ENCODE data around the gene EFNA3. TPM values are rescaled to one million over a fixed set of nuclear protein-coding genes. Genes with fewer than 3 reads are reported as not detected.

Gene EFNA3
- total RNA-seq, 1 donor from 2014 or later: 1.2 TPM

Other genes with a start within 250 kb of the EFNA3 start
- 2.8 TPM for gene KCNN3, start 208.6 kb upstream of the EFNA3 start, total RNA-seq
- gene PMVK, start 142.1 kb upstream of the EFNA3 start, total RNA-seq: 30.9 TPM
- 49.1 TPM for gene PBXIP1, start 122.7 kb upstream of the EFNA3 start, total RNA-seq
- gene PYGO2, start 117.1 kb upstream of the EFNA3 start, total RNA-seq: 16.9 TPM
- 70.5 TPM for gene SHC1, start 108.1 kb upstream of the EFNA3 start, total RNA-seq
- 16.0 TPM for gene CKS1B, start 104.2 kb upstream of the EFNA3 start, total RNA-seq
- gene FLAD1, start 95.5 kb upstream of the EFNA3 start, total RNA-seq: 22.2 TPM
- not detected for gene LENEP, start 85.3 kb upstream of the EFNA3 start, total RNA-seq
- gene ZBTB7B, start 76.0 kb upstream of the EFNA3 start, total RNA-seq: 41.9 TPM
- 0.51 TPM for gene DCST2, start 45.1 kb upstream of the EFNA3 start, total RNA-seq
- gene DCST1, start 45.0 kb upstream of the EFNA3 start, total RNA-seq: not detected
- gene ADAM15, start 27.5 kb upstream of the EFNA3 start, total RNA-seq: 69.9 TPM
- gene EFNA4, start 15.1 kb upstream of the EFNA3 start, total RNA-seq: 1.9 TPM
- 30.2 TPM for gene EFNA1, start 49.0 kb downstream of the EFNA3 start, total RNA-seq
- gene SLC50A1, start 57.0 kb downstream of the EFNA3 start, total RNA-seq: 11.2 TPM
- 56.3 TPM for gene DPM3, start 61.7 kb downstream of the EFNA3 start, total RNA-seq
- 112 TPM for gene KRTCAP2, start 94.5 kb downstream of the EFNA3 start, total RNA-seq
- not detected for gene TRIM46, start 95.0 kb downstream of the EFNA3 start, total RNA-seq
- gene THBS3, start 129.1 kb downstream of the EFNA3 start, total RNA-seq: 11.7 TPM
- gene MTX1, start 129.9 kb downstream of the EFNA3 start, total RNA-seq: 16.4 TPM
- gene ENTREP3, start 176.6 kb downstream of the EFNA3 start, total RNA-seq: 15.5 TPM
- gene SCAMP3, start 183.5 kb downstream of the EFNA3 start, total RNA-seq: 61.5 TPM
- gene CLK2, start 194.7 kb downstream of the EFNA3 start, total RNA-seq: 24.7 TPM
- gene HCN3, start 198.6 kb downstream of the EFNA3 start, total RNA-seq: 2.2 TPM
- not detected for gene PKLR, start 222.6 kb downstream of the EFNA3 start, total RNA-seq
- gene FDPS, start 230.0 kb downstream of the EFNA3 start, total RNA-seq: 83.1 TPM
- 18.1 TPM for gene RUSC1, start 242.1 kb downstream of the EFNA3 start, total RNA-seq